ENCODE data around the gene SSBP3. TPM values are rescaled to one million over a fixed set of nuclear protein-coding genes. Genes with fewer than 3 reads are reported as not detected.

SSBP3 gene
- total RNA-seq, 1 experiment from 2014 or later, result 26.5 TPM

- no TSS peak for BruUV-seq (replicated peaks)
- Histone ChIP-seq H3F3A (ENCODE audit: insufficient read depth, low read depth) (no peaks in the 10 kb centered on the region), H3K4me3 (no peak overlapping the region), H3K4me1 (replicated peaks; ENCODE audit: insufficient read depth) (no peaks in the 10 kb centered on the region), H3K4me2 (no peak overlapping the region), H3K36me3 (ENCODE audit: low read depth) (no peaks in the 10 kb centered on the region), H2AFZ (no peak overlapping the region), H3K79me2 (ENCODE audit: low read depth) (no peaks in the 10 kb centered on the region), H3K9me3 (ENCODE audit: insufficient read depth, low read depth) (no peaks in the 10 kb centered on the region), H3K9me2 (ENCODE audit: insufficient read depth) (no peaks in the 10 kb centered on the region), H3K27me3 (ENCODE audit: insufficient read depth, low read depth) (no peaks in the 10 kb centered on the region), H3K27ac (no peak overlapping the region), H4K20me1 (ENCODE audit: insufficient read depth) (no peaks in the 10 kb centered on the region)
- POLR2A ChIA-PET (ENCODE audit: unreplicated experiment), result no interaction called here
- TF ChIP-seq EZH2 (IDR thresholded peaks at IDR 0.05; ENCODE audit: low read depth) (no peak), CTCF (conservative IDR thresholded peaks at IDR 0.05) (no peak)
- CTCF ChIA-PET, result interaction anchor here (0.5 kb wide), 1 partner anchor 128 kb away, joined by 3 read pairs; no protein-coding TSS in a partner anchor
- no peak for DNase-seq
- intact Hi-C loops (cut with micrococcal nuclease; ENCODE audit: unreplicated experiment), result no loop called here
Measured at GRCh38 chr1:54345116-54345515, 61.1 kb downstream of the SSBP3 start.

- DNase-seq, result no peak
- no peak overlapping the region for H3K27ac ChIP-seq
- no peaks in the 10 kb centered on the region for H3K79me2 ChIP-seq (ENCODE audit: low read depth)
- no peak overlapping the region for H3K4me2 ChIP-seq
- no peak overlapping the region for H3K4me3 ChIP-seq
- no peaks in the 10 kb centered on the region for H3K4me1 ChIP-seq (replicated peaks; ENCODE audit: insufficient read depth)
- no peaks in the 10 kb centered on the region for H3K9me3 ChIP-seq (ENCODE audit: insufficient read depth, low read depth)
- intact Hi-C loops (cut with micrococcal nuclease; ENCODE audit: unreplicated experiment), result no loop called here
- TF ChIP-seq CTCF (conservative IDR thresholded peaks at IDR 0.05), result no peak
- no peak for TF ChIP-seq EZH2 (IDR thresholded peaks at IDR 0.05; ENCODE audit: low read depth)
- H3K27me3 ChIP-seq (ENCODE audit: insufficient read depth, low read depth), result no peaks in the 10 kb centered on the region
- no peak overlapping the region for H2AFZ ChIP-seq
- no TSS peak for BruUV-seq (replicated peaks)
- no peaks in the 10 kb centered on the region for H4K20me1 ChIP-seq (ENCODE audit: insufficient read depth)
- no peaks in the 10 kb centered on the region for H3K9me2 ChIP-seq (ENCODE audit: insufficient read depth)
- POLR2A ChIA-PET (ENCODE audit: unreplicated experiment), result no interaction called here
- CTCF ChIA-PET, result no interaction called here
- no peaks in the 10 kb centered on the region for H3F3A ChIP-seq (ENCODE audit: insufficient read depth, low read depth)
- no peaks in the 10 kb centered on the region for H3K36me3 ChIP-seq (ENCODE audit: low read depth)
Measured at GRCh38 chr1:54342742-54343687, 63.2 kb downstream of the SSBP3 start.

- Histone ChIP-seq H3K27me3 (ENCODE audit: insufficient read depth, low read depth) (no peaks in the 10 kb centered on the region), H4K20me1 (ENCODE audit: insufficient read depth) (no peaks in the 10 kb centered on the region), H3K27ac (no peak overlapping the region), H3K9me2 (ENCODE audit: insufficient read depth) (no peaks in the 10 kb centered on the region), H2AFZ (no peak overlapping the region), H3F3A (ENCODE audit: insufficient read depth, low read depth) (no peaks in the 10 kb centered on the region), H3K36me3 (ENCODE audit: low read depth) (no peaks in the 10 kb centered on the region), H3K4me2 (no peak overlapping the region), H3K4me1 (replicated peaks; ENCODE audit: insufficient read depth) (no peaks in the 10 kb centered on the region), H3K79me2 (ENCODE audit: low read depth) (no peaks in the 10 kb centered on the region), H3K9me3 (ENCODE audit: insufficient read depth, low read depth) (no peaks in the 10 kb centered on the region), H3K4me3 (no peak overlapping the region)
- TF ChIP-seq CTCF (conservative IDR thresholded peaks at IDR 0.05) (no peak), EZH2 (IDR thresholded peaks at IDR 0.05; ENCODE audit: low read depth) (no peak)
- no peak for DNase-seq
- CTCF ChIA-PET, result no interaction called here
- no TSS peak for BruUV-seq (replicated peaks)
- intact Hi-C loops (cut with micrococcal nuclease; ENCODE audit: unreplicated experiment), result no loop called here
- POLR2A ChIA-PET (ENCODE audit: unreplicated experiment), result no interaction called here
Measured at GRCh38 chr1:54342288-54342687, 63.9 kb downstream of the SSBP3 start.
